Upper lobe of left lung (tissue), 4 donors: ENCODE results near the gene SFTA2.

Experiments used
- CTCF ChIP-seq, 6 experiments: fragments of 450-650 bp in 4 of 6; fragments of 200-600 bp in 2 of 6; sonication (generic) in 2 of 6; IDR thresholded peaks; one replicate each; pipeline ENCODE4 v1.5.1; 2016 to 2019; ENCODE audit warnings: antibody characterized with exemption in 6 of 6
- POLR2A ChIP-seq, 4 donors: fragments of 450-650 bp; IDR thresholded peaks; one replicate each; pipeline ENCODE4 v1.5.1; 2016 to 2017; ENCODE audit warnings: antibody characterized with exemption in 4 of 4, mild to moderate bottlenecking in 2 of 4

- no peak for TF ChIP-seq POLR2A (IDR thresholded peaks at IDR 0.05)
- no peak for TF ChIP-seq CTCF (IDR thresholded peaks at IDR 0.05)
Observed at GRCh38 chr6:30944051-30944450, 12.1 kb upstream of the SFTA2 start.
